Suppressor macrophage treated with lipopolysaccharide for 1 hour (primary cell): ENCODE data around the gene ZFR2.
"Not testable (repeated sequence)": the region's sequence is repeated elsewhere in the genome, so short reads cannot be mapped to it uniquely, and the experiment has no call there.

Experiments
- DNase-seq, 3 donors: peaks; one replicate each; pipeline ENCODE4 v3.0.0-alpha.2; 2020 to 2022

The ZFR2 gene

DNA sequence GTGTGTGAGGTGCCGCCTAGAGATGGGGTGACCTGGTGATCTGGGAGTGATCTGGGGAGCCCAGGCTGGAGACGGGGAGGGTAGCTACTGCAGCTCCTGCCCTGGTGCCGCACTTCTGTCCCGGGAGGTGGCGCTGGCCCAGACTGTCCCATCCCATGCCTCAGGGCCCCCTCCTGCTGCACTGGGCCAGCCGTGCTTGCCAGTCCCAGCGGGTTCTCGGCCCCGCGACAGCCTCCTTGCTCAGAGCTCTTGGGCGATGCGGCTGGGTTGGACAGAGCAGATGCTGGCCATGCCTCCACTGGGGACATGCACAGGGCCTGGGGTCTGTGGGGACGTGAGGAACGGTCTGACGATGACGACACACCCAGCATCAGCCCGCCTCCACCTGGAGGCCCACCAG, 99.3 kb downstream of the ZFR2 start:
- no peak for DNase-seq

DNA sequence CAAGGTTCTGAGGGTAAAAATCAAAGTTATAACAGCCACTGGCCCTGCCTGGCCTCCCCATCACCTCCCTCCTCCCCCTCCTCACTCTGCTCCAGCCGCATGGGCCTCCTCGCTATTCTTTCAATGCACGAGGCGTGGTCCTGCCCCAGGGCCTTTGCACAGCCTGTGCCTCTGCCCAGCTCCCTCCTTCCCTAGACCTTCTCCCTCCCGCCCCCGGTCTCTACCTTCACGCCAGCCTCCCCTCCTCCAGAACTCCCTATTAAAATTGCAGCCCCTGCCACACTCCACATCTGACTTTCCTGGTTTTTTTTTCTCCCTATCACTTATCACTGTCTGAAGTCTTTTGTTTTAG, 100.1 kb downstream of the ZFR2 start:
- no peak for DNase-seq

DNA sequence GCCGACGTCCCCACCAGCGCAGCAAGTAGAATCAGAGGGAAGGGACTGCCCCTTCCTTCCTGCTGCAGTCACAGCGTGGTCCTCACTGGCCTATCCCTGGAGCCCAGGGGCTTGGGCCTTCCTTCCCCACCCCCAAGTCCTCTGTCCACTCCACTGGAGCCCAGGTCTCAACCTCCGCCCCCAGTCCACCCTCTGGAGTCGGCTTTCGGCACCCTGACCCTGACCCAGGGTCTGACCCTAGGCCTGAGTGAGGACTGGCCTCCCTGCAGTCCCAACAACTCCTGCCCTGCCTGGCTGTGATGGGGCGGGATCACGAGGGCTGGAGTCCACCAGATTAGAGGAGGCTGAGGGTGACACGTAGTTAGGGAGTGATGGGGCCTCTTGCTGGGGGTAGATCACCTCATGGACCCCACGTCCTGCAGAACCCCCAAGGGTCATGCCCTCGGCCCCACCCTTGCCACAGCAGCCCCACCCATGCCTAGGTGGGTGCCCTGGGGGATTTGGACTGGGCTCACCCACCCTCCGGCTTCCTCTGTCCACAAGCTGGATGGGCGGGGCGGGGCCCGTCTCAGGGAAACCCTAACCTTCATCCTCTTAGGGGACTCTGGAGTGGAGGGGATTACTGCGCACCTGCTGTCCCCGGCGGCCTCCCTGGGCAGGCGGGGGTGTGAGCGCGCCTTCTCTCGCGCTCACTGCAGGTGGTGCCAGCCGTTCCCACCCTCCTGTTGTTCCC, 100.7 kb downstream of the ZFR2 start:
- DNase-seq, result no peak

DNA sequence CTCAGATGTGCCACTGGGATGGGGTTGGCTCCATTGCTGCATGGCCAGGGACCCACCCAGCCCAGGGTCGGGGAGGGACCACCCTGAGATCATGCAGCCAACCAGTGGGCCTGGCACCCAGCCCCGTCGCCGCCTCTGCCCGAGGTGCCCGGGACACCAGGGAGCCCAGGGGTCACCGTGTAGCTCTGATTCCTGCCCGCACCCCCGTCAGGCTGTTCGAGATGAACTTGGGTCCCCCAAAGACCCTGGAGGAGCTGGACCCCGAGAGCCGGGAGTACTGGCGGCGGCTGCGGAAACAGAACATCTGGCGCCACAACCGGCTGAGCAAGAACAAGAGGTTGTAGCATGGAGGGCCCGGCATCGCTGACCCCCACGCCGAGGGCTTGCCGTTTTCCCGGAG, 101.8 kb downstream of the ZFR2 start:
- DNase-seq, result no peak

DNA sequence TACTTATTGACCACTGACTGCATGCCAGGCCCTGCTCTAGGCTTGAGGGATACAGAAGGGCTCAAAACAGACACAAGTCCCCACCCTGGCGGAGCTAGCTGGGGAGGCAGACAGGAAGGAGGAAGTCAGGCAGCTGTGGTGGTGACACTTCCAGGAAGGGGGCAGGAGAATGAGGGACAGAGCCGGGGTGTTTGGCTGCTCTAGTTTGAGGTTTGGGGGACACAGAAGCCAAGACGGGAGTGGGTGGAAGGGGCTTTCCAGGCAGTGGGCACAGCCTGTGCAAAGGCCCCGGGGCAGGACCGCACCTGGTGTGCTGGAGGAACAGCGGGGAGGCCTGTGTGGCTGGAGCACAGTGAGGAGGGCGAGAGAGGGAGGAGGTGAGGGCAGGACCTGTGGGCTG, 102.3 kb downstream of the ZFR2 start:
- DNase-seq, result no peak

DNA sequence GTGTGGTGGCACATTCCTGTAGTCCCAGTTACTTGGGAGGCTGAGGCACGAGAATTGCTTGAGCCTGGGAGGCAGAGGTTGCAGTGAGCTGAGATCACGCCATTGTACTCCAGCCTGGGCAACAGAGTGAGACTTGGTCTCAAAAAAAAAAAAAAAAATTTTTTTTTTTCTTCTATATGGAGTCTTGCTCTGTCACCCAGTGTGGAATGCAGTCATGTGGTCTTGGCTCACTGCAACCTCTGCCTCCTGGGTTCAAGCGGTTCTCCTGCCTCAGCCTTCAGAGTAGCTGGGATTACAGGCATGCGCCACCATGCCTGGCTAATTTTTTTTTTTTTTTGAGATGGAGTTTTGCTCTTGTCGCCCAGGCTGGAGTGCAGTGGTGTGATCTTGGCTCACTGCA, 103.1 kb downstream of the ZFR2 start:
- DNase-seq, result not testable (repeated sequence)

DNA sequence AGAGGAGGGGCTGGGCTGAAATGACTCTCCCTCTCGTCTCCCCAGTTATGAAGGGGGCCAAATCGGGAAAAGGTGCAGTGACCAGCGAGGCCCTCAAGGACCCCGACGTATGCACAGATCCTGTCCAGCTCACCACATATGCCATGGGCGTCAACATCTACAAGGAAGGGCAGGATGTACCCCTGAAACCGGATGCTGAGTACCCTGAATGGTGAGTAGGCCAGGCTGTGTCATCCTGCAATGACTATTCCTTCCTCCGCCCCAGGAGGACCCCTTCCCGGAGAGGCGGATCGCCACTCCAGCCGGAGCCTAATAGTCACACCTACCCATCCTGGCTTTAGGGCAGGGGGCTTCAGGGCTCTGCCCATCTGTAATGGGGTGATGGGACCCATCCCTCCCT, 103.7 kb downstream of the ZFR2 start:
- DNase-seq, result no peak

DNA sequence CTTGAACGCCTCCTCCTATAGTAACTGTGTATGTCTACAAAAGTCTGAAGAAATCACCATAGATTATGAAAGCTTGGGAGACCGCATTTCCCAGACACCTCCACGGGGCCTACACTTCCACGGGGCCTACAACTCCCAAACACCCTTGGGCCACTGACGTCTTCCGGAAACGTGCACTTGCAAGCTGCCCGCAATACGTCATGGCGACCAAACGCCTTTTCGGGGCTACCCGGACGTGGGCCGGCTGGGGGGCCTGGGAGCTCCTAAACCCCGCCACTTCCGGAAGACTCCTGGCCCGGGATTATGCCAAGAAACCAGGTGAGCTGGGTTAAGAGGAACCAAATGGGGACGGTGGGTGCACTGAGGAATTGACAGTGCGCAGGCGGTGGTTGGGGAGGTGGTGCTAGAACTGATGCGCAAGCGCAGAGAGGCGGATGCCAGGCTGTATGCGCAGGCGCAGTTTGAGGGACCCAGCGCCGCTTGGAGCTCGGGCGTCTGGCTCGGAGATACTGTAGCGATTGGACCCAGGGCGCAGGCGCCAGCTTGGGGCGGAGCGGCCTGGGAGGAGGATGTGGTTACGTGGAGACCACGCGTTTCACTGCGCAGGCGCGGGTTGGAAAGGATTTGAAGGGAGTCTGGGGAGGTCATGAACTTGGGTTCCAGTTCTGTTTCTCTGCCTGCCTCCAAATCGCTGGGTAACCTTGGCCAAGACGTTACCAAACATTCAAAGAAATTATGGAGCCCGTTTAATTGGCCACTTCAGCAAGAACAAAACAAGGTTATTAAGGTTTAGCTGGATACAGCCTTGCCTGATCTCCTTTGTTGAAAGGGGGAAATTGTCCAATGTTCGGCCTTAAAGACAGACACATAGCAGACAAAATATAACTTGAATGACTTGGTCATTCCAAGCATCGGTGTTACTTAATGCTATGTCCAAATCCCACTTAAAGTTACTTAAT, 106.1 kb downstream of the ZFR2 start, which contains the start of gene MRPL54:
Gene MRPL54, plus strand, starts transcription at position 182 of the 959 bp plus-strand sequence. Its CDS starts 19 bp downstream, at position 201.
- DNase-seq, result peak; percentile 100

DNA sequence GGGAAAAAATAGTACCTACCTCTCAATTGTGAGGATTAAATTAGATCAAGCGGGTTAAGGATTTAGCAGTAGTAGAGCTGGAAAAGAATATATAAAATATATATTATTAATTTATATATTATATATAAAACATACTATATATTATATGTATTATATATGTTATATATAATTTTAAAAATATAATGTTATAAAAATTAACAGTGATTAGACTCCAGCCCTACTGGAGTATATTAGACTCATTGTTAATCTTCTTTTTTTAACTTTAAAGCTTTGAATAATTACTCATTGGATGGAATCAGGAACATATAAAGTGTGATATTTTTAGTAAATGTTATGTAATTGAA, 106.7 kb downstream of the ZFR2 start:
- DNase-seq, result no peak

DNA sequence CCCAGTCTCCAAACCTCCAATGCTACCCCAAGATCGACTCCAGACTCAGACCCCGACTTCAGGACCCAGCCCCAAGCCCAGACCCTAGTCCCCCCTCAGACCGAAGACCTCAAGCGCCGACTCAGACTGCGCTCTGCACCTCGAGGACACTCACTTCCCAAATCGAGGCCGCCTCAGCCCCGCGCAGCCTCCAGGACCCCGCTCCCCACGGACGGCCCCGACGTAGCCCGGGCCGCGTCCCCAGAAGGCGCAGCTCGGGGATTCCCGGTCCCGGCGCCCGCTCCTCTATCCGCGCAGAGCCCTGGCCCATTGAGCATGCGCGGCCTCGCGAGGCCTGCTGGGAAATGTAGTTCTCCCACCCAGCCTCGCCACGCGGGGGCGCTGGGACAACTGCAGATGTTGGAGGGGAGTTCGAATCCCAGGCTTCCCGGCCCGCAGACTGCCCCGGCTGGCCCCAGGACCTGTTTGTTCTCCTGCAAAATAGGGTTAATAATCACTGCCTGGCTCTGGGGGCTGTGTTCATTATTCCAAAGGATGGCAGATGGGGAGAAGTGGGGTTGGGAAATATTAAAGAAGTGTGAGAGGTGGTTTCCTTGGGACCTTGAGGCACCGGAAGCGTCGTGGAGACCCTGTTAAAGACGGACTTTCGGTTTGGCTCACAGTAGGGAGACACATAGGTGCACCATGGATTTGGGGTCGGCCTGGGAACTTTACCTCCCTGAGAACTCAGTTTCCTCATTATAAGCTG, 107.3 kb downstream of the ZFR2 start, which contains the start of gene APBA3:
Gene APBA3, minus strand, starts transcription at position 311 of the 748 bp plus-strand sequence. CDS start 1,428 bp downstream, outside the sequence.
- DNase-seq, result peak; percentile 96 to 98 (median 98)

DNA sequence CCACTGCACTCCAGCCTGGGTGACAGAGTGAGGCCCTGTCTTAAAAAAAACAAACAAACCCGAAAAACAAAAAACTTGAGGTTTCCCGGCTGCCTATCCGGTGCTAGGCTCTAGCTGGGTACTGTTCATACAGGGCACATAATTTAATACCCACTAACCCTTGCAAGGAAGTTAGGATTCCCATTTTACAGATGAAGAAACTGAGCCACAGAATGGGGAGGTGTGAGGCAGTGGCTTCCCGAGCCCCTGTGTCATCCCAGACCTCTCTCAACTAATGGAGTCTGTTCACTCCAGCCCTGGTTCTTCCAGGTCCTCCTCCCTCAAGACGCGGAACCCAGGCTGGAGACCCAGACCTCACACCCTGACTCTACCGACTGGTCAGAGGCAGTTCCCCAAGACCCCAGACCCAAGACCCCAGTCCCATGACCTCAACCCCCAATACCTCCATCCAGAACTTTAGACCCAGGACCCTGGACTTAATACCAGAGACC, 107.9 kb downstream of the ZFR2 start:
- DNase-seq, result no peak

DNA sequence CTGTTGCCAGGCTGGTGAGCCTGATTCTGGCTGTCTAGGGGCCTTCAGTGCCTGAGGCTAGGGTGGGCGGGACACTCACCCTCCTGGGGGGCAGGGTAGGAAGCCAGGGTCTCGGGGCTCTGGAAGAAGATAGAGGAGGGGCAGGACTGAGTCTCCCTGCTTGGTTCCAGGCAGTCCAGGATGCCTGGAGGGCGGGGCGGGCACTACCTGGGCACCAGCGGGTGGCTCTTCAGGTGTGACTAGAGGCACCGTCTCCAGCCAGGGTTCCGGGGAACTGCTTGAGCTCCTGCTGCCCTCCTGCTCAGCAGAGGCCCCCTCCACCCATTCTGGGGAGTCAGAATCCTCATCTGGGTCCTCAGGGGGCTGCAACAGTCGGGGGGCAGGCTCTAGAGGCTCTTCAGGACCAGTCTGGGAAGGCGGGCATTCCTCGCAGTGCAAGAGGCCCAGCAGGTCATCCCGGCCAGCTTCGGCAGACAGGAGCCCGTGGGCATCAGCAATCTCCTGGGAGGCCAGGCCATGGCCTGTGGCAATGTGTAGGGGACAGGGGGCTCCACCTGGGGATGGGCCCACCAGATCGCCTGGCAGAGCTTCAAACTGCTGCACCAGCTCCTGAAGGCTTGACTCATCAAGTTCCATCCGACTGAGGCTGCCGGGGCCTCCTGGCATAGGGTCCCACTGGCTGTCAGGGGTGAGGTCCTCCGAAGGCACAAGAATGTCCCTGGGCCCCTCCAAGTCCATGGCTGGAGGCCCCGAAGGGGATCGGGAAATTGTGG, 109.2 kb downstream of the ZFR2 start:
- no peak for DNase-seq

DNA sequence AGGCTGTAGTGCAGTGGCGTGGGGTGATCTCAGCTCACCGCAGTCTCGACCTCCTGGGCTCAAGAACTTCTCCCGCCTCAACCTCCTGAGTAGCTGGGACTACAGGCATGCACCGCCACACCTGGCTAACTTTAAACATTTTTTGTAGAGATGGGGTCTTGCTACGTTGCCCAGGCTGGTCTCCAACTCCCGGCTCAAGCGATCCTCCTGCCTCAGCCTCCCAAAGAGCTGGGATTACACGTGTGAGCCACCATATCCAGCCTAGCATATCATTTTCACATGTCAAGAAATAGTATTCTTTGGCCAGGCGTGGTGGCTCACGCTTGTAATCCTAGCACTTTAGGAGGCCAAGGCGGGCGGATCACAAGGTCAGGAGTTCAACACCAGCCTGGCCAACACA, 110.5 kb downstream of the ZFR2 start:
- not testable (repeated sequence) for DNase-seq

DNA sequence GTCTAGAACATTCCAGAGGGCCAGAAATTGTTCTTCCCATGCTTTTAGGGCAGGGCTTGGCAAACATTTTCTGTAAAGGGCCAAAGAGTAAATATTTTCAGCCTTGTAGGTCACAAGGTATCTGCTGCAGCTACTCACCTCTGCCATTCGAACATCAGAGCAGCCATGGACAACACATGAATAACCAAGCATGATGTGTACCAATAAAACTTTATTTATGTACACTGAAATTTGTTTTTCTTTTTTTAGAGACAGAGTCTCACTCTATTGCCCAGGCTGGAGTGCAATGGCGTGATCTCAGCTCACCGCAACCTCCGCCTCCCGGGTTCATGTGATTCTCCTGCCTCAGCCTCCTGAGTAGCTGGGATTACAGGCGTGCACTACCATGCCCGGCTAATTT, 111.1 kb downstream of the ZFR2 start:
- DNase-seq, result not testable (repeated sequence)
